Activated naive CD8-positive, alpha-beta T cell treated with anti-CD3 and anti-CD28 coated beads, Interleukin-2, amount 10 ng/mL, durations not matched to agents 7 days and 5 days (primary cell): ENCODE data around the gene TUBA1A. TPM values are rescaled to one million over a fixed set of nuclear protein-coding genes. Genes with fewer than 3 reads are reported as not detected.

ENCODE experiments used
- ATAC-seq: fragments of 150-1000 bp; cut with Tn5 transposase; one replicate; pipeline ENCODE4 v1.10.0; 2021; ENCODE audit warnings: low read depth, moderate library complexity
- POLR2A ChIA-PET: fragments of 350-600 bp; sonication (Branson Sonifier 250); formaldehyde crosslinking; loops from one replicate; lab custom pipeline; 2021; ENCODE audit warnings: antibody characterized with exemption; lab: Charles Lee
- DNase-seq: peaks from one replicate; pipeline ENCODE4 v3.0.0; 2021
- H3K27ac Mint-ChIP-seq: one replicate; pipeline ENCODE4 v1.8.0; 2022; ENCODE audit warnings: mild to moderate bottlenecking, mixed read lengths
- H3K27me3 Mint-ChIP-seq: one replicate; pipeline ENCODE4 v1.8.0; 2022; ENCODE audit warnings: mild to moderate bottlenecking, moderate library complexity, mixed read lengths
- H3K36me3 Mint-ChIP-seq: one replicate; pipeline ENCODE4 v1.8.0; 2021; ENCODE audit warnings: mild to moderate bottlenecking, mixed read lengths
- H3K4me1 Mint-ChIP-seq: one replicate; pipeline ENCODE4 v1.8.0; 2021; ENCODE audit warnings: mixed read lengths
- H3K4me3 Mint-ChIP-seq: one replicate; pipeline ENCODE4 v1.8.0; 2022; ENCODE audit warnings: mild to moderate bottlenecking, moderate library complexity, mixed read lengths
- H3K9me3 Mint-ChIP-seq: one replicate; pipeline ENCODE4 v1.8.0; 2021; ENCODE audit warnings: mixed read lengths
- total RNA-seq, 2 experiments: library from RNA; stranded (reverse); gene quantifications; one replicate each; pipeline ENCODE4 v1.2.3, GENCODE V29; 2021

Gene TUBA1A
- 100 to 1,000 TPM in 1 of 2 experiments, 10 to 100 TPM in 1; 99.5 to 101 TPM for total RNA-seq

DNA sequence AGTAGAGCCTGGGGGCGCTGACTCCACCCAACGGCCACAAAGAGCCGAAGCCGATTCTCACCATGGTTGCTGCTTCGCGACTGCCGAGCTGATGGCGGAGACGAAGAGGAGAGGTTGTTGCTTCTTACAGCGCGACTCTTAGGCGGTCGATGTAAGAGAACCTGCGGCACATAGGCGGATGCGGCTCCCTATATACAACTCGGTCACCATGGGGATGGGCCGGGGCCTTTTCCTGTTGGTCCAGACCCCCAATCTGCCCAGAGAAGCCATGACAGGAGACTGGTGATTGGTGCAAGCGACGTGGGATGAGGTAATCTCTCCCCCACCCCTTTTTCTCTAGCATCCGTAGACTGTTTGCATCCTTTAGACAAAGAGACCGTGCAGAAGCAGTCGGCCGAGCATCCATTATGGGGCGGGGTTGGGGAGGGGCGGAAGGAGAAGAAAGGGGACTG is at the start of gene TUBA1A:
TSS of gene TUBA1A (minus strand) at position 165 of the 452 bp plus-strand sequence. CDS start at position 64, 101 bp downstream.
- ATAC-seq: peak; percentile 90

DNA sequence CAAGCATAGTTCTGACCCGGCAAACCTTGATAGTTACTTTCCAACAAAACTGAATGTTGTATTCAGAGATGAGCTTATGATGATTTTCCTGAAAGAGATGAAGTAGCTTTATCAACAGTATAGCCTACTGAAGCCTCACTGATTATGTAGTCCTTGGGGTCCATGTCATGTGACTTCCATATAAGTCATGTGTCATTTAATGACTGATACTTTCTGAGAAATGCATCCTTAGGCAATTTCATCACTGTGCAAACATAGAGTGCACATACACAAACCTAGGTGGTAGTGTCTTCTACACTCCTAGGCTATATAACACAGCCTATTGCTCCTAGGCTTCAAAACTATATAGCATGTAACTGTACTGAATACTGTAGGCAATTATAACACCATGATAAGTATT is 47.5 kb upstream of the TUBA1A start:
- Mint-ChIP-seq H3K27ac (no peak overlapping the region), H3K27me3 (peaks cover 7% of the 10 kb centered on the region), H3K36me3 (no peaks in the 10 kb centered on the region), H3K9me3 (no peaks in the 10 kb centered on the region), H3K4me3 (no peak overlapping the region), H3K4me1 (peaks cover 6% of the 10 kb centered on the region)
- POLR2A ChIA-PET: interaction anchor here (1.0 kb wide), 1 partner anchor 105 kb away, joined by 3 read pairs; the partner anchor contains the start of gene TUBA1B
- DNase-seq: no peak
- no peak for ATAC-seq

More for the DNA sequence above, at the start of gene TUBA1A:
- Mint-ChIP-seq H3K9me3 (no peaks in the 10 kb centered on the region), H3K4me1 (peaks cover 16% of the 10 kb centered on the region), H3K36me3 (peaks cover 15% of the 10 kb centered on the region), H3K27me3 (peaks cover 3% of the 10 kb centered on the region), H3K27ac (peak within 1 kb of the TSS; percentile 98), H3K4me3 (peak within 1 kb of the TSS; percentile 95)
- peak; percentile 87 for DNase-seq
- POLR2A ChIA-PET: interaction anchor here (0.5 to 4.3 kb wide), 26 partner anchors 9 to 232 kb away, joined by 3 to 176 read pairs (median 5); partner anchors contain the start of genes ARF3, DHH, LMBR1L and RHEBL1

- H3K27ac Mint-ChIP-seq: peak overlapping the region; percentile 66
- no peak for DNase-seq
- peaks cover 4% of the 10 kb centered on the region for H3K27me3 Mint-ChIP-seq
- POLR2A ChIA-PET: interaction anchor here (0.7 to 5.9 kb wide), 4 partner anchors 46 to 170 kb away, joined by 3 to 53 read pairs (median 6); partner anchors contain the start of gene TUBA1B
- no peak for ATAC-seq
- H3K36me3 Mint-ChIP-seq: no peaks in the 10 kb centered on the region
- H3K4me1 Mint-ChIP-seq: peaks cover 6% of the 10 kb centered on the region
- peak overlapping the region; percentile 86 for H3K4me3 Mint-ChIP-seq
- no peaks in the 10 kb centered on the region for H3K9me3 Mint-ChIP-seq
Measured at GRCh38 chr12:49233842-49234526, 45.1 kb upstream of the TUBA1A start.

- Mint-ChIP-seq H3K27ac (peak overlapping the region; percentile 66), H3K4me1 (peaks cover 6% of the 10 kb centered on the region), H3K27me3 (peaks cover 4% of the 10 kb centered on the region), H3K4me3 (no peak overlapping the region), H3K9me3 (no peaks in the 10 kb centered on the region), H3K36me3 (no peaks in the 10 kb centered on the region)
- POLR2A ChIA-PET: interaction anchor here (1.2 to 5.9 kb wide), 2 partner anchors 45 to 102 kb away, joined by 7 to 53 read pairs; partner anchors contain the start of gene TUBA1B
- DNase-seq (no peak), ATAC-seq (no peak)
Measured at GRCh38 chr12:49232940-49233841, 44.3 kb upstream of the TUBA1A start.

- no peak for DNase-seq
- H3K27me3 Mint-ChIP-seq: peaks cover 4% of the 10 kb centered on the region
- no peaks in the 10 kb centered on the region for H3K9me3 Mint-ChIP-seq
- POLR2A ChIA-PET: interaction anchor here (2.5 to 5.9 kb wide), 2 partner anchors 44 to 101 kb away, joined by 8 to 53 read pairs; partner anchors contain the start of genes TUBA1A and TUBA1B
- ATAC-seq: no peak
- H3K4me1 Mint-ChIP-seq: peaks cover 6% of the 10 kb centered on the region
- no peak overlapping the region for H3K27ac Mint-ChIP-seq
- no peak overlapping the region for H3K4me3 Mint-ChIP-seq
- H3K36me3 Mint-ChIP-seq: no peaks in the 10 kb centered on the region
Measured at GRCh38 chr12:49231878-49232655, 43.2 kb upstream of the TUBA1A start.

GRCh38 chr12:49230805-49231194 is 41.9 kb upstream of the TUBA1A start:
- H3K9me3 Mint-ChIP-seq: no peaks in the 10 kb centered on the region
- POLR2A ChIA-PET: interaction anchor here (0.6 to 5.9 kb wide), 3 partner anchors 16 to 100 kb away, joined by 3 to 53 read pairs (median 8); partner anchors contain the start of genes TUBA1A and TUBA1B
- peaks cover 4% of the 10 kb centered on the region for H3K27me3 Mint-ChIP-seq
- H3K4me1 Mint-ChIP-seq: peaks cover 2% of the 10 kb centered on the region
- H3K27ac Mint-ChIP-seq: no peak overlapping the region
- no peak for DNase-seq
- H3K4me3 Mint-ChIP-seq: no peak overlapping the region
- no peaks in the 10 kb centered on the region for H3K36me3 Mint-ChIP-seq
- no peak for ATAC-seq

DNA sequence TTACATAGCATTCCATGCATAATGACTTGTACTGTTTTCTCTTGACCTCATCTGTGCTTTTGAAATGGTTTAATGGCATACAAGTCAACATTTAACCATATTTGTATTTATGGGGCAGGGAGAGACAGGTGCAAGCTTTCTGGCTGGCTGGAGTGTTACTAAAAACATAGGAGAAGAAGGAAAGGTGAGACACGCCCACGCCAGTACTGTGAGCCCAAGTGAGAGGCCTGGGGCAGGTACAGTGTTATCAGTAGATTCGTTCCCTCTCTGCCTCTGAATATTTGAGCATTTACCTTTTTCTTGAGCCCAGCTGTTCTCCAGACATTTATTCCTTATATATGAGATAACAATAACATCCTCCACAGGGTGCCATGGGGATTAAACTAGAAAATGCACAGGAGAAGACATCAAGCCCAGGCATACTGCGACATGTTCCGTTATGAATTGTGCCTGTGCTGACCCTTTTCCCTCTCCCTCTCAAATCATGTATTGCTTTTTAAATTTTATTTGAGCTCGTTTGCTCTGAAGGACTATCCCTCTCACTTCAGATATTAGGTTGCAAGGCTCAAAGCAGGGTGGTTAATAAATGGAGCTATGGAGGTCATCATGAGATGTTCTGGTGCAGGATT is 41.4 kb upstream of the TUBA1A start:
- no peak for DNase-seq
- ATAC-seq: no peak

DNA sequence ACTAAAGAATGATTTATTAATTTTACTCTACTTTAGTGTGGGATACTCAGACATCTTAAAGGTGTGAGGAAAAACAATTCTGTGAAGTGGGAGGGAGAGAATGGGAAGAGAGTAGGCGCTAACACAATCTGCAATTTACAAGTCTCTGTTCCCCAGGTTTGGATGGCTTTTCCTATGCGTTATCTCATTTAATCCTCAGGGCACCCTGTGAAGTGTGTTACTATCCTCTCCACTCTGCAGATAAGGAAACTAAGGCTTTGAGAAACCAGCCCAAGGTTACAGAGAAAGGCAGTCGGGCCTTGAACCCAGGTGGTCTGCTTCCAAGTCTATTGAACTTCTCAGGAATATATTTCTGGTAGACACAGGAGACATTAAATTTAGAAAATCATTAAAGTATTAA is 39.8 kb upstream of the TUBA1A start:
- no peak overlapping the region for H3K4me3 Mint-ChIP-seq
- H3K27me3 Mint-ChIP-seq: peaks cover 6% of the 10 kb centered on the region
- no peaks in the 10 kb centered on the region for H3K36me3 Mint-ChIP-seq
- ATAC-seq (no peak), DNase-seq (no peak)
- POLR2A ChIA-PET: no interaction called here
- H3K4me1 Mint-ChIP-seq: peaks cover 2% of the 10 kb centered on the region
- H3K9me3 Mint-ChIP-seq: no peaks in the 10 kb centered on the region
- H3K27ac Mint-ChIP-seq: no peak overlapping the region

More for the DNA sequence above, 41.4 kb upstream of the TUBA1A start:
- Mint-ChIP-seq H3K9me3 (no peaks in the 10 kb centered on the region), H3K4me3 (no peak overlapping the region), H3K4me1 (peaks cover 2% of the 10 kb centered on the region), H3K27ac (no peak overlapping the region), H3K36me3 (no peaks in the 10 kb centered on the region), H3K27me3 (peaks cover 4% of the 10 kb centered on the region)
- POLR2A ChIA-PET: interaction anchor here (0.6 to 5.9 kb wide), 3 partner anchors 15 to 99 kb away, joined by 3 to 53 read pairs (median 8); partner anchors contain the start of genes TUBA1A and TUBA1B

- Mint-ChIP-seq H3K4me1 (no peaks in the 10 kb centered on the region), H3K27ac (no peak overlapping the region), H3K36me3 (no peaks in the 10 kb centered on the region), H3K4me3 (no peak overlapping the region), H3K27me3 (peaks cover 4% of the 10 kb centered on the region), H3K9me3 (no peaks in the 10 kb centered on the region)
- POLR2A ChIA-PET: interaction anchor here (0.7 kb wide), 1 partner anchor 26 kb away, joined by 3 read pairs; no protein-coding TSS in a partner anchor
- ATAC-seq: no peak
- no peak for DNase-seq
Measured at GRCh38 chr12:49227713-49228112, 38.8 kb upstream of the TUBA1A start.

DNA sequence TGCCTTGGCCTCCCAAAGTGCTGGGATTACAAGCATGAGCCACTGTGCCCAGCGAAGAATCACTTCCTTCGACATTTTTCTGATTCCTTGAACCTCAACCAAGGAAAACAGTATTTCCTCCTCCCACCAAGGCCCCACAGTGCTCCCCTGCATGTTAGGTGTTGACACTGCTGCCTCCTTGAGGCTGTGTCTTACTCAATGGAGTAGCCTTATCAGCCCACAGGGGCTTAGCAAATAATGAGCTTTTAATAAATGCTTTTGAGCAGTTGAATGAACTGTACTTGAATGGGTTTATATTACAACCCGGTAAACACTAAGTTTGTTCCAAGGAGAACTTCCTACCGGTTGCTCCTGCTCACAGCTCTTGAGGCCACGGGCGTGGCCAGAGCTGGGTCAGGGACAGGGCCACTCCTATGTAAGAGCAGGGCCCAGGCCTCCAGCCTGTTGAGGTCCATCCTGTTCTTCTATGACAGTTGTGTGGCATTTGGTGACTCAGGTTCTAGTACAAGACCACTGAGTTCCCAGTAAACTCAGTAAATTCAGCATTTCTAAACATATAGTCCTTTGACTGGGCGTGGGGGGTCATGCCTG is 36.8 kb upstream of the TUBA1A start:
- H3K9me3 Mint-ChIP-seq: no peaks in the 10 kb centered on the region
- DNase-seq (no peak), ATAC-seq (no peak)
- H3K4me1 Mint-ChIP-seq: peaks cover 2% of the 10 kb centered on the region
- no peaks in the 10 kb centered on the region for H3K36me3 Mint-ChIP-seq
- peaks cover 2% of the 10 kb centered on the region for H3K27me3 Mint-ChIP-seq
- POLR2A ChIA-PET: interaction anchor here (0.6 to 1.0 kb wide), 2 partner anchors 95 to 1089 kb away, joined by 4 to 5 read pairs; partner anchors contain the start of gene TUBA1B
- no peak overlapping the region for H3K4me3 Mint-ChIP-seq
- H3K27ac Mint-ChIP-seq: no peak overlapping the region

DNA sequence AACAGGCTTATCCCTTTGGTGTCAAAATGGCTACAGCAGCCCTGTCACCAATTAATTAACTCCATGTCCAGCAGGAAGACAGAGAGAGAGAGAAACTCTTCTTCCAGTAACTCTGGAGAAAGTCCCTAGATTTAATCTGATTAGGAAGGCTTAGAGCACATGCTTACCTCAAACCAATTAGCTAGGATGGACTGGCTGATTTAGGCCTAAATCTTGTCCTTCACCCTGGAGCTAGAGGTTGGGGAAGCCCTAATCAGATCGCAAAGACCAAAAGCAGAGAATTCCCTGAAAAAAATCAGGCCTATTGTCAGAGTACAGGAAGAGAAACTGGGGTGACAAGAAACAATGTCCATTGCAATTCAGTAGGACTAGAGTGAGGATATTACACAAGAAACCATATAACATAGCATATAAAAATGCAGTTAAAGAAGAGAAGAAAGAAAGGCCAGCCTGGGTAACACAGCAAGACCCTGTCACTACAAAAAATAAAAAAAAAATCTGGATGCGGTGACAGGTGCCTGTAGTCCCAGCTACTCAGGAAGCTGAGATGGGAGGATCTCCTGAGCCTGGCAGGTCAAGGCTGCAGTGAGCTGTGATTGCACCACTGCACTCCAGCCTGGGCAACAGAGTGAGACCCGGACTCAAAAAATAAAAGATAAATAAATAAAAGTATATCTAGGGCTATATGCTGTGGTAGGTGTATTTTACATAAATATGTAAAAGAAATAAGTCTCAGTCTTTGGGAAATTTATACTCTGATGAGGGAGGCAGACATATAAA is 34.9 kb upstream of the TUBA1A start:
- H3K9me3 Mint-ChIP-seq: no peaks in the 10 kb centered on the region
- no peaks in the 10 kb centered on the region for H3K36me3 Mint-ChIP-seq
- peaks cover 2% of the 10 kb centered on the region for H3K27me3 Mint-ChIP-seq
- no peak overlapping the region for H3K4me3 Mint-ChIP-seq
- POLR2A ChIA-PET: interaction anchor here (0.7 to 2.9 kb wide), 2 partner anchors 16 to 93 kb away, joined by 3 to 15 read pairs; partner anchors contain the start of gene TUBA1B
- DNase-seq: no peak
- H3K27ac Mint-ChIP-seq: no peak overlapping the region
- H3K4me1 Mint-ChIP-seq: peaks cover 2% of the 10 kb centered on the region
- no peak for ATAC-seq
